A549 (cell line): Measurements from ENCODE around the gene DIO1.

Experiments
- CBX8 ChIP-seq: fragments of 200-600 bp; sonication (generic); IDR thresholded peaks from 2 replicates; pipeline ENCODE4 v1.6.1; 2016
- KDM5A ChIP-seq: fragments of 200-600 bp; sonication (generic); IDR thresholded peaks from 2 replicates; pipeline ENCODE4 v1.6.1; 2016; ENCODE audit warnings: antibody characterized with exemption, mild to moderate bottlenecking
- MAZ ChIP-seq: fragments of 150-350 bp; IDR thresholded peaks from 2 replicates; pipeline ENCODE4 v1.6.1; 2014; ENCODE audit warnings: antibody characterized with exemption, low read depth, low read length, borderline replicate concordance
- POLR2A ChIP-seq: IDR thresholded peaks from 2 replicates; pipeline ENCODE4 v1.6.1; 2012; ENCODE audit warnings: mild to moderate bottlenecking, low read length
- RAD21 ChIP-seq, 2 experiments: fragments of >200 bp in 1 of 2; sonication (Bioruptor Twin) in 1 of 2; formaldehyde crosslinking in 1 of 2; IDR thresholded peaks in 1 of 2; conservative IDR thresholded peaks in 1 of 2; 2 replicates in 1 of 2; 3 replicates in 1 of 2; pipeline ENCODE4 v1.6.1; 2012 to 2018; ENCODE audit warnings: inconsistent platforms in 1 of 2
- RCOR1 ChIP-seq: fragments of 150-350 bp; IDR thresholded peaks from 2 replicates; pipeline ENCODE4 v1.6.1; 2014; ENCODE audit warnings: antibody characterized with exemption, low read length, low read depth
- RNF2 ChIP-seq: fragments of 200-600 bp; sonication (generic); IDR thresholded peaks from 2 replicates; pipeline ENCODE4 v1.6.1; 2016; ENCODE audit warnings: low read depth, mild to moderate bottlenecking, antibody characterized with exemption, moderate library complexity, borderline replicate concordance
- SMC3 ChIP-seq: fragments of >200 bp; sonication (Bioruptor Twin); formaldehyde crosslinking; IDR thresholded peaks from 3 replicates; pipeline ENCODE4 v1.6.1; 2018; ENCODE audit warnings: inconsistent platforms
- SREBF2 ChIP-seq: fragments of 450-650 bp; IDR thresholded peaks from 2 replicates; pipeline ENCODE4 v1.6.1; 2014; ENCODE audit warnings: mild to moderate bottlenecking, moderate library complexity
- TF ChIP-seq, protein P1 (sequence below): fragments of 200-600 bp; sonication (generic); IDR thresholded peaks from 2 replicates; pipeline ENCODE4 v1.6.1; 2016; ENCODE audit warnings: antibody characterized with exemption, mild to moderate bottlenecking, moderate library complexity
- TF ChIP-seq, protein P2 (sequence below): fragments of >200 bp; sonication (Bioruptor Twin); formaldehyde crosslinking; IDR thresholded peaks from 3 replicates; pipeline ENCODE4 v1.5.1; 2016
- TF ChIP-seq, protein P3 (sequence below): IDR thresholded peaks from 2 replicates; pipeline ENCODE4 v1.6.1; 2012; ENCODE audit warnings: low read depth, borderline replicate concordance

DNA sequence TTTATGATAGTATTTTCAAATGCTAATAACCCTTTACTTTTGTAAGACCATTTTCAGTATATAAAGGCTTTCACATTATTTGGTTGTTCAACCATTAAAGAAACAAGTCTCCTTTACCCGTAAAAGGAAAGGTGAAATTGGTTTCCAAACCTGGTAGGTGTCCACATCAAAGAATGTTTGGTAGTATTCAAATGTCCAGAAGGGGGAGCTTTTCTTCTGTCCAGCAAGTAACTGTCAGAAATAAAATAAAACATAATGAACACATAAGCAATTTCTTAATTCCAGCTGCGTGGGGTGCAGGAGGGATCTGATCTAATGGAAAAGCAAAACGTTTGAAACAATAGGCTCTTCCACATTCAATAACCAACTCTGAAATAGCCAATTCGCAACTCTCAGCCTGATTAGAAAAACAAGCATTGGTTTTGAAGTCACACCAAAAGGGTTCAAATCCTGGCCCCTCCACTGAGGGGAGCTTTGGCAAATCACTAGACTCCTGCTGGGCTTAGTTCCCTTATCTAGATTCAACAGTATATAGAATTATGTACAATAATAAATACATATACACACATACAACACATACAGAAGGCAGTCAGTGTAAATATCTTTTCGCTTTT is 15.4 kb upstream of the DIO1 start:
- no peak for TF ChIP-seq SREBF2
- no peak for TF ChIP-seq KDM5A
- TF ChIP-seq RCOR1, result no peak
- TF ChIP-seq, protein P1, sequence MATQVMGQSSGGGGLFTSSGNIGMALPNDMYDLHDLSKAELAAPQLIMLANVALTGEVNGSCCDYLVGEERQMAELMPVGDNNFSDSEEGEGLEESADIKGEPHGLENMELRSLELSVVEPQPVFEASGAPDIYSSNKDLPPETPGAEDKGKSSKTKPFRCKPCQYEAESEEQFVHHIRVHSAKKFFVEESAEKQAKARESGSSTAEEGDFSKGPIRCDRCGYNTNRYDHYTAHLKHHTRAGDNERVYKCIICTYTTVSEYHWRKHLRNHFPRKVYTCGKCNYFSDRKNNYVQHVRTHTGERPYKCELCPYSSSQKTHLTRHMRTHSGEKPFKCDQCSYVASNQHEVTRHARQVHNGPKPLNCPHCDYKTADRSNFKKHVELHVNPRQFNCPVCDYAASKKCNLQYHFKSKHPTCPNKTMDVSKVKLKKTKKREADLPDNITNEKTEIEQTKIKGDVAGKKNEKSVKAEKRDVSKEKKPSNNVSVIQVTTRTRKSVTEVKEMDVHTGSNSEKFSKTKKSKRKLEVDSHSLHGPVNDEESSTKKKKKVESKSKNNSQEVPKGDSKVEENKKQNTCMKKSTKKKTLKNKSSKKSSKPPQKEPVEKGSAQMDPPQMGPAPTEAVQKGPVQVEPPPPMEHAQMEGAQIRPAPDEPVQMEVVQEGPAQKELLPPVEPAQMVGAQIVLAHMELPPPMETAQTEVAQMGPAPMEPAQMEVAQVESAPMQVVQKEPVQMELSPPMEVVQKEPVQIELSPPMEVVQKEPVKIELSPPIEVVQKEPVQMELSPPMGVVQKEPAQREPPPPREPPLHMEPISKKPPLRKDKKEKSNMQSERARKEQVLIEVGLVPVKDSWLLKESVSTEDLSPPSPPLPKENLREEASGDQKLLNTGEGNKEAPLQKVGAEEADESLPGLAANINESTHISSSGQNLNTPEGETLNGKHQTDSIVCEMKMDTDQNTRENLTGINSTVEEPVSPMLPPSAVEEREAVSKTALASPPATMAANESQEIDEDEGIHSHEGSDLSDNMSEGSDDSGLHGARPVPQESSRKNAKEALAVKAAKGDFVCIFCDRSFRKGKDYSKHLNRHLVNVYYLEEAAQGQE, result no peak
- peak; percentile 55 to 59 for TF ChIP-seq RAD21 (conservative IDR thresholded peaks at IDR 0.05 in 1 of 2, IDR thresholded peaks at IDR 0.05 in 1 of 2)
- TF ChIP-seq, protein P2, sequence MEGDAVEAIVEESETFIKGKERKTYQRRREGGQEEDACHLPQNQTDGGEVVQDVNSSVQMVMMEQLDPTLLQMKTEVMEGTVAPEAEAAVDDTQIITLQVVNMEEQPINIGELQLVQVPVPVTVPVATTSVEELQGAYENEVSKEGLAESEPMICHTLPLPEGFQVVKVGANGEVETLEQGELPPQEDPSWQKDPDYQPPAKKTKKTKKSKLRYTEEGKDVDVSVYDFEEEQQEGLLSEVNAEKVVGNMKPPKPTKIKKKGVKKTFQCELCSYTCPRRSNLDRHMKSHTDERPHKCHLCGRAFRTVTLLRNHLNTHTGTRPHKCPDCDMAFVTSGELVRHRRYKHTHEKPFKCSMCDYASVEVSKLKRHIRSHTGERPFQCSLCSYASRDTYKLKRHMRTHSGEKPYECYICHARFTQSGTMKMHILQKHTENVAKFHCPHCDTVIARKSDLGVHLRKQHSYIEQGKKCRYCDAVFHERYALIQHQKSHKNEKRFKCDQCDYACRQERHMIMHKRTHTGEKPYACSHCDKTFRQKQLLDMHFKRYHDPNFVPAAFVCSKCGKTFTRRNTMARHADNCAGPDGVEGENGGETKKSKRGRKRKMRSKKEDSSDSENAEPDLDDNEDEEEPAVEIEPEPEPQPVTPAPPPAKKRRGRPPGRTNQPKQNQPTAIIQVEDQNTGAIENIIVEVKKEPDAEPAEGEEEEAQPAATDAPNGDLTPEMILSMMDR, result peak; percentile 72
- no peak for TF ChIP-seq RNF2
- peak; percentile 60 for TF ChIP-seq SMC3
- no peak for TF ChIP-seq MAZ
- TF ChIP-seq POLR2A, result no peak
- TF ChIP-seq CBX8, result no peak
- TF ChIP-seq, protein P3, sequence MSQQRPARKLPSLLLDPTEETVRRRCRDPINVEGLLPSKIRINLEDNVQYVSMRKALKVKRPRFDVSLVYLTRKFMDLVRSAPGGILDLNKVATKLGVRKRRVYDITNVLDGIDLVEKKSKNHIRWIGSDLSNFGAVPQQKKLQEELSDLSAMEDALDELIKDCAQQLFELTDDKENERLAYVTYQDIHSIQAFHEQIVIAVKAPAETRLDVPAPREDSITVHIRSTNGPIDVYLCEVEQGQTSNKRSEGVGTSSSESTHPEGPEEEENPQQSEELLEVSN, result no peak
